GM20431 (cell line): ENCODE data around the gene MCF2L2.
"Not testable (repeated sequence)": the region's sequence is repeated elsewhere in the genome, so short reads cannot be mapped to it uniquely, and the experiment has no call there.

ENCODE experiments used
- in situ Hi-C: fragments of 300-500 bp; cut with MseI, MboI; formaldehyde crosslinking; loops from one replicate; pipeline ENCODE4 v1.15.0; 2020; ENCODE audit warnings: low sequenced_read_pairs; ENCODE audit not compliant: unreplicated experiment

The MCF2L2 gene

GRCh38 chr3:183446838-183447205 lies 18.4 kb upstream of the MCF2L2 start:
- in situ Hi-C loops: no loop called here

GRCh38 chr3:183444748-183445147 lies 16.3 kb upstream of the MCF2L2 start:
- in situ Hi-C loops: no loop called here

GRCh38 chr3:183443395-183444385 lies 15.3 kb upstream of the MCF2L2 start:
- in situ Hi-C loops: no loop called here

GRCh38 chr3:183442994-183443393 lies 14.6 kb upstream of the MCF2L2 start:
- in situ Hi-C loops: no loop called here

GRCh38 chr3:183440521-183440920 lies 12.1 kb upstream of the MCF2L2 start:
- in situ Hi-C loops: not testable (repeated sequence)

- in situ Hi-C loops: no loop called here
Measured at GRCh38 chr3:183439515-183439914, 11.1 kb upstream of the MCF2L2 start.

- in situ Hi-C loops: no loop called here
Measured at GRCh38 chr3:183438735-183439134, 10.3 kb upstream of the MCF2L2 start.

GRCh38 chr3:183437666-183438564 lies 9.5 kb upstream of the MCF2L2 start:
- in situ Hi-C loops: no loop called here

GRCh38 chr3:183437061-183437460 lies 8.6 kb upstream of the MCF2L2 start:
- in situ Hi-C loops: no loop called here

GRCh38 chr3:183435661-183436060 lies 7.2 kb upstream of the MCF2L2 start:
- in situ Hi-C loops: no loop called here

- in situ Hi-C loops: no loop called here
Measured at GRCh38 chr3:183434992-183435391, 6.6 kb upstream of the MCF2L2 start.

GRCh38 chr3:183434503-183434902 lies 6.1 kb upstream of the MCF2L2 start:
- in situ Hi-C loops: no loop called here

- in situ Hi-C loops: no loop called here
Measured at GRCh38 chr3:183430325-183430957, 2.0 kb upstream of the MCF2L2 start.

GRCh38 chr3:183427876-183428446 lies 458 bp downstream of the MCF2L2 start:
- in situ Hi-C loops: no loop called here

GRCh38 chr3:183427196-183427875 lies 1.1 kb downstream of the MCF2L2 start:
- in situ Hi-C loops: no loop called here

- in situ Hi-C loops: not testable (repeated sequence)
Measured at GRCh38 chr3:183418807-183419206, 9.6 kb downstream of the MCF2L2 start.

- in situ Hi-C loops: no loop called here
Measured at GRCh38 chr3:183411216-183411922, 17.1 kb downstream of the MCF2L2 start.

GRCh38 chr3:183410759-183411158 lies 17.7 kb downstream of the MCF2L2 start:
- in situ Hi-C loops: no loop called here

- in situ Hi-C loops: no loop called here
Measured at GRCh38 chr3:183410280-183410679, 18.1 kb downstream of the MCF2L2 start.
